PC-3 (cell line): ENCODE results near the gene ALPG. TPM values are rescaled to one million over a fixed set of nuclear protein-coding genes. Genes with fewer than 3 reads are reported as not detected.
"Not testable (repeated sequence)": the region's sequence is repeated elsewhere in the genome, so short reads cannot be mapped to it uniquely, and the experiment has no call there.

ENCODE experiments used
- ATAC-seq: fragments of 200-7000 bp; cut with Tn5 transposase; 2 replicates; pipeline ENCODE4 v1.9.1; 2020; ENCODE audit warnings: mild to moderate bottlenecking, moderate library complexity
- BruUV-seq: library from RNA; stranded (reverse); fragments of 400-500 nt; replicated peaks from 2 replicates; lab custom pipeline; 2021; lab: Mats Ljungman, UMichigan
- CTCF ChIA-PET: fragments of 300-600 bp; sonication (Branson Sonifier 250); formaldehyde crosslinking; loops from one replicate; lab custom pipeline; 2022; ENCODE audit warnings: antibody characterized with exemption; lab: Charles Lee
- POLR2A ChIA-PET: fragments of 300-600 bp; sonication (Branson Sonifier 250); formaldehyde crosslinking; loops from one replicate; lab custom pipeline; 2022; ENCODE audit warnings: antibody characterized with exemption; ENCODE audit not compliant: unreplicated experiment; lab: Charles Lee
- DNase-seq: peaks from one replicate; pipeline ENCODE4 v3.0.0-alpha.2; 2015
- H2AFZ ChIP-seq: fragments of 300-600 bp; sonication (generic); 2 replicates; pipeline ENCODE4 v1.6.0; 2016; ENCODE audit warnings: antibody characterized with exemption, low read length
- H3F3A ChIP-seq: fragments of 300-600 bp; sonication (generic); one replicate; pipeline ENCODE4 v1.6.0; 2017; ENCODE audit warnings: antibody characterized with exemption, low read length, control low read depth, mild to moderate bottlenecking; ENCODE audit not compliant: unreplicated experiment
- H3K27ac ChIP-seq: fragments of 300-600 bp; sonication (generic); 2 replicates; pipeline ENCODE4 v1.5.1; 2016; ENCODE audit warnings: mild to moderate bottlenecking, low read length
- H3K27me3 ChIP-seq: fragments of 300-600 bp; sonication (generic); 2 replicates; pipeline ENCODE4 v1.6.1; 2016; ENCODE audit warnings: low read length, mixed read lengths
- H3K36me3 ChIP-seq: fragments of 300-600 bp; sonication (generic); 2 replicates; pipeline ENCODE4 v1.6.1; 2016; ENCODE audit warnings: low read depth, mixed run types, low read length, mixed read lengths
- H3K4me1 ChIP-seq: fragments of 300-600 bp; sonication (generic); 2 replicates; pipeline ENCODE4 v1.5.1; 2016; ENCODE audit warnings: low read length; ENCODE audit not compliant: insufficient read depth
- H3K4me2 ChIP-seq: fragments of 300-600 bp; sonication (generic); 2 replicates; pipeline ENCODE4 v1.6.0; 2016; ENCODE audit warnings: low read length
- H3K4me3 ChIP-seq: fragments of 300-600 bp; sonication (generic); 2 replicates; pipeline ENCODE4 v1.5.1; 2016; ENCODE audit warnings: mild to moderate bottlenecking, low read length, mixed read lengths
- H3K79me2 ChIP-seq: fragments of 300-600 bp; sonication (generic); 2 replicates; pipeline ENCODE4 v1.6.1; 2017; ENCODE audit warnings: low read length, mixed read lengths
- H3K9ac ChIP-seq: fragments of 300-600 bp; sonication (generic); 2 replicates; pipeline ENCODE4 v1.6.0; 2016; ENCODE audit warnings: mild to moderate bottlenecking, low read length
- H3K9me2 ChIP-seq: fragments of 300-600 bp; sonication (generic); replicated peaks from 2 replicates; pipeline ENCODE4 v1.6.1; 2016; ENCODE audit warnings: mixed run types, low read length, mixed read lengths
- H3K9me3 ChIP-seq: fragments of 300-600 bp; sonication (generic); 2 replicates; pipeline ENCODE4 v1.6.1; 2016; ENCODE audit warnings: low read length, mixed read lengths
- H4K20me1 ChIP-seq: fragments of 300-600 bp; sonication (generic); 2 replicates; pipeline ENCODE4 v1.6.1; 2016; ENCODE audit warnings: low read length, mixed read lengths
- EZH2 ChIP-seq: fragments of 300-600 bp; sonication (generic); IDR thresholded peaks from one replicate; pipeline ENCODE4 v1.6.1; 2017; ENCODE audit warnings: antibody characterized with exemption, mild to moderate bottlenecking, low read length; ENCODE audit not compliant: unreplicated experiment
- EZH2phosphoT487 ChIP-seq: fragments of 300-600 bp; sonication (generic); IDR thresholded peaks from 2 replicates; pipeline ENCODE4 v1.6.1; 2018; ENCODE audit warnings: mild to moderate bottlenecking, antibody characterized with exemption, low read length, borderline replicate concordance
- intact Hi-C: fragments of 100-400 bp; cut with micrococcal nuclease; formaldehyde crosslinking; loops from 2 replicates; pipeline ENCODE4 v1.9.0; 2023
- total RNA-seq: library from RNA; depleted of rRNA; stranded (reverse); fragments of >200 nt; gene quantifications from 2 replicates; pipeline ENCODE4 v1.2.3, GENCODE V29; 2014
- TF ChIP-seq, protein P1 (sequence below): fragments of 300-600 bp; sonication (generic); conservative IDR thresholded peaks from 2 replicates; pipeline ENCODE4 v1.5.1; 2017; ENCODE audit warnings: antibody characterized with exemption, low read depth, mild to moderate bottlenecking, low read length

ALPG gene
- total RNA-seq, 1 experiment from 2014 or later: 0.18 TPM

DNA sequence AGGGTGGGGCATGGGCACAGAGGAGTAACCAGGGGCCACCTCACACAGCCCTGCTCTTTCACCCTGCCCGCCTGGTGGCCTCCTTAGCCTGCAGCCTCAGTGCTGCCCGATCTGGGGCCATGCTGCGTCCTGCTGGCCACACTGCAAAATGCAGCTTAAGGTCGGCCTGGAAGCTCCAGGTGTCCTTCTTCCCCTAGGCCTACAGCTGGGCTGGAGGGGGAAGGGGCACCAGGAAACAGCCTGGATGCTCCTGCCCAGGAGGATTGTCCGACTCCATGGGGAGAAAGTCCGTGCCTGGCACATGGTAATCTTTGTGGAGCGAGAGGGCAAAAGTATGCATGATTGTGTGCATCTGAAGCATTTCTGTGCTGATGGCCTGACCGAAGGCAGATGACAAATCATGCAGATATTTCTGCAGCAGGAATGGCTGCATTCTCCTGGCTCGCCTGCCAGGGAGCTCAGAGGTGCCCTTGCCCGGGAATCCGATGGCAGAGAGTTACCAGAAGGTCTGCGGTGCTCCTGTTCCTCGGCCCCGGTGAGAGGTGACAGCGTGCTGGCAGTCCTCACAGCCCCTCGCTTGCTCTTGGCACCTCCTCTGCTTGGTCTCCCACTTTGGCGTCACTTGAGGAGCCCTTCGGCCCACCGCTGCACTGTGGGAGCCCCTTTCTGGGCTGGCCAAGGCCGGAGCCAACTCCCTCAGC, 40.9 kb upstream of the ALPG start:
- no peak overlapping the region for H3K4me2 ChIP-seq
- peak; percentile 68 for DNase-seq
- no peak overlapping the region for H3K9ac ChIP-seq
- no peaks in the 10 kb centered on the region for H3K36me3 ChIP-seq
- H3K9me2 ChIP-seq: no peaks in the 10 kb centered on the region
- no peak for TF ChIP-seq EZH2phosphoT487
- TF ChIP-seq, protein P1, sequence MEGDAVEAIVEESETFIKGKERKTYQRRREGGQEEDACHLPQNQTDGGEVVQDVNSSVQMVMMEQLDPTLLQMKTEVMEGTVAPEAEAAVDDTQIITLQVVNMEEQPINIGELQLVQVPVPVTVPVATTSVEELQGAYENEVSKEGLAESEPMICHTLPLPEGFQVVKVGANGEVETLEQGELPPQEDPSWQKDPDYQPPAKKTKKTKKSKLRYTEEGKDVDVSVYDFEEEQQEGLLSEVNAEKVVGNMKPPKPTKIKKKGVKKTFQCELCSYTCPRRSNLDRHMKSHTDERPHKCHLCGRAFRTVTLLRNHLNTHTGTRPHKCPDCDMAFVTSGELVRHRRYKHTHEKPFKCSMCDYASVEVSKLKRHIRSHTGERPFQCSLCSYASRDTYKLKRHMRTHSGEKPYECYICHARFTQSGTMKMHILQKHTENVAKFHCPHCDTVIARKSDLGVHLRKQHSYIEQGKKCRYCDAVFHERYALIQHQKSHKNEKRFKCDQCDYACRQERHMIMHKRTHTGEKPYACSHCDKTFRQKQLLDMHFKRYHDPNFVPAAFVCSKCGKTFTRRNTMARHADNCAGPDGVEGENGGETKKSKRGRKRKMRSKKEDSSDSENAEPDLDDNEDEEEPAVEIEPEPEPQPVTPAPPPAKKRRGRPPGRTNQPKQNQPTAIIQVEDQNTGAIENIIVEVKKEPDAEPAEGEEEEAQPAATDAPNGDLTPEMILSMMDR: peak; percentile 60
- no peaks in the 10 kb centered on the region for H3K79me2 ChIP-seq
- peaks cover 10% of the 10 kb centered on the region for H3K4me1 ChIP-seq
- POLR2A ChIA-PET: no interaction called here
- no TSS peak for BruUV-seq
- H3K9me3 ChIP-seq: no peaks in the 10 kb centered on the region
- intact Hi-C loops: no loop called here
- H3K27ac ChIP-seq: no peak overlapping the region
- CTCF ChIA-PET: interaction anchor here (0.6 to 0.8 kb wide), 2 partner anchors 13 to 464 kb away, joined by 3 to 4 read pairs; partner anchors contain the start of gene ALPP
- H2AFZ ChIP-seq: no peak overlapping the region
- no peaks in the 10 kb centered on the region for H3F3A ChIP-seq
- peak; percentile 91 for ATAC-seq
- no peaks in the 10 kb centered on the region for H3K27me3 ChIP-seq
- no peak overlapping the region for H3K4me3 ChIP-seq
- H4K20me1 ChIP-seq: no peaks in the 10 kb centered on the region

DNA sequence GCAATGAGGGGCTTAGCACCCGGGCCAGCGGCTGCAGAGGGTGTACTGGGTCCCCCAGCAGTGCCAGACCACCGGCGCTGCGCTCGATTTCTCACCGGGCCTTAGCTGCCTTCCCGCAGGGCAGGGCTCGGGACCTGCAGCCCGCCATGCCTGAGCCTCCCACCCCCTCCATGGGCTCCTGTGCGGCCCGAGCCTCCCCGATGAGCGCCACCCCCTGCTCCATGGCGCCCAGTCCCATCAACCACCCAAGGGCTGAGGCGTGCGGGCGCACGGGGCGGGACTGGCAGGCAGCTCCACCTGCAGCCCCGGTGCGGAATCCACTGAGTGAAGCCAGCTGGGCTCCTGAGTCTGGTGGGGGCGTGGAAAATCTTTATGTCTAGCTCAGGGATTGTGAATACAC, 40.2 kb upstream of the ALPG start:
- POLR2A ChIA-PET, intact Hi-C loops: not testable (repeated sequence)

DNA sequence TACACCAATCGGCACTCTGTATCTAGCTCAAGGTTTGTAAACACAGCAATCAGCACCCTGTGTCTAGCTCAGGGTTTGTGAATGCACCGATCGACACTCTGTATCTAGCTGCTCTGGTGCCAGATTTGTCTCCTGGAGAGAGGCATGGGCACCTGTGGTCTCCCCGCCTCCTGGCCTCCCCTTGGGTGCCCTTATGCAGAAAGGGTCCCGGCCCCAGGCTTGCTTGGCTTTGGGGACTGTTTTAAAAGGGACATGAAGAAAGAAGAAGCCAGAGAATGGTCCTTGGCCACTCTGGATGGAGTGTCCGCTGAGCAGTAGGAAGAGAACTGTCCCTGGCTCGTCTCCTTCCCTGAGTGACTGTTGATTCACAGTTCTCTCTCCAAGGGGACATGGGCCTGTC, 39.6 kb upstream of the ALPG start:
- Histone ChIP-seq H3K79me2 (no peaks in the 10 kb centered on the region), H3K27ac (no peak overlapping the region), H4K20me1 (no peaks in the 10 kb centered on the region), H3K4me1 (peaks cover 10% of the 10 kb centered on the region), H3K9me2 (no peaks in the 10 kb centered on the region), H2AFZ (no peak overlapping the region), H3F3A (no peaks in the 10 kb centered on the region), H3K9ac (no peak overlapping the region), H3K9me3 (no peaks in the 10 kb centered on the region), H3K27me3 (no peaks in the 10 kb centered on the region), H3K4me2 (no peak overlapping the region), H3K4me3 (no peak overlapping the region), H3K36me3 (no peaks in the 10 kb centered on the region)
- BruUV-seq: no TSS peak
- intact Hi-C loops: no loop called here
- ChIA-PET CTCF (no interaction called here), POLR2A (no interaction called here)
- TF ChIP-seq, protein P1: no peak
- TF ChIP-seq EZH2phosphoT487 (no peak), EZH2 (no peak)
- ATAC-seq: no peak
- DNase-seq: no peak

More for the DNA sequence above, 40.2 kb upstream of the ALPG start:
- H3K4me2 ChIP-seq, H3K79me2 ChIP-seq, H4K20me1 ChIP-seq, H3K9me2 ChIP-seq, CTCF ChIA-PET, H3K27me3 ChIP-seq, H3K27ac ChIP-seq, BruUV-seq, DNase-seq, H3K9me3 ChIP-seq, H3F3A ChIP-seq, H3K4me3 ChIP-seq, H3K36me3 ChIP-seq, H3K9ac ChIP-seq, ATAC-seq, H2AFZ ChIP-seq: not testable (repeated sequence)
- H3K4me1 ChIP-seq: peaks cover 10% of the 10 kb centered on the region
